GM12873 (cell line): Measurements from ENCODE around the gene RRP1.

ENCODE experiments used
- TF ChIP-seq, protein P1 (sequence below): IDR thresholded peaks from 2 replicates; pipeline ENCODE4 v1.5.1; 2012; ENCODE audit warnings: low read depth, mild to moderate bottlenecking, moderate library complexity, low read length, control low read depth; ENCODE audit not compliant: insufficient read depth; ENCODE audit errors: missing control alignments

Gene RRP1

DNA sequence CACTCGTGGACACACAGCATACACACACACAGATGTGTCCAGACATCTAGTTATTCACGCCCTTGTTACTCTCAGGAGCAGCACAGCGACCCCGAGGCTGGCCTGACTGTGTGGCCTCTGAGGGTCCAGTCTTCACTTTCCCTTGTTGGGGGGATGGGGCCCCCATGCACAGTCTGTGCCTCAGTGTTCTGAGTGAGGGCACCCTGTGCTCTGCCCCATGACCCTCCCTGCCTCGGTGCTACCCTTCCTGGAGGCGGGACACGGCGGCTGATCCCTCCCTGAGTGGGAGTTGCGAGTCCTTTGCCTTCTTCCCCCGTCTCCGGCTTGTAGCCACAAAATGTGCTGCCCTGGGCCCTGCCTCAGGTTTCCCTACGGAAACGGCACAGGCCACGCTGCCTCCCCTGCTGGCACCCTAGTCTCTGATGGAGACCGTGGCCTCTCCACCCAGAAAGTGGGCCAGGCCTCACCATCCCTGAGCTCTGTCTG, 21.8 kb upstream of the RRP1 start:
- TF ChIP-seq, protein P1, sequence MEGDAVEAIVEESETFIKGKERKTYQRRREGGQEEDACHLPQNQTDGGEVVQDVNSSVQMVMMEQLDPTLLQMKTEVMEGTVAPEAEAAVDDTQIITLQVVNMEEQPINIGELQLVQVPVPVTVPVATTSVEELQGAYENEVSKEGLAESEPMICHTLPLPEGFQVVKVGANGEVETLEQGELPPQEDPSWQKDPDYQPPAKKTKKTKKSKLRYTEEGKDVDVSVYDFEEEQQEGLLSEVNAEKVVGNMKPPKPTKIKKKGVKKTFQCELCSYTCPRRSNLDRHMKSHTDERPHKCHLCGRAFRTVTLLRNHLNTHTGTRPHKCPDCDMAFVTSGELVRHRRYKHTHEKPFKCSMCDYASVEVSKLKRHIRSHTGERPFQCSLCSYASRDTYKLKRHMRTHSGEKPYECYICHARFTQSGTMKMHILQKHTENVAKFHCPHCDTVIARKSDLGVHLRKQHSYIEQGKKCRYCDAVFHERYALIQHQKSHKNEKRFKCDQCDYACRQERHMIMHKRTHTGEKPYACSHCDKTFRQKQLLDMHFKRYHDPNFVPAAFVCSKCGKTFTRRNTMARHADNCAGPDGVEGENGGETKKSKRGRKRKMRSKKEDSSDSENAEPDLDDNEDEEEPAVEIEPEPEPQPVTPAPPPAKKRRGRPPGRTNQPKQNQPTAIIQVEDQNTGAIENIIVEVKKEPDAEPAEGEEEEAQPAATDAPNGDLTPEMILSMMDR: no peak

DNA sequence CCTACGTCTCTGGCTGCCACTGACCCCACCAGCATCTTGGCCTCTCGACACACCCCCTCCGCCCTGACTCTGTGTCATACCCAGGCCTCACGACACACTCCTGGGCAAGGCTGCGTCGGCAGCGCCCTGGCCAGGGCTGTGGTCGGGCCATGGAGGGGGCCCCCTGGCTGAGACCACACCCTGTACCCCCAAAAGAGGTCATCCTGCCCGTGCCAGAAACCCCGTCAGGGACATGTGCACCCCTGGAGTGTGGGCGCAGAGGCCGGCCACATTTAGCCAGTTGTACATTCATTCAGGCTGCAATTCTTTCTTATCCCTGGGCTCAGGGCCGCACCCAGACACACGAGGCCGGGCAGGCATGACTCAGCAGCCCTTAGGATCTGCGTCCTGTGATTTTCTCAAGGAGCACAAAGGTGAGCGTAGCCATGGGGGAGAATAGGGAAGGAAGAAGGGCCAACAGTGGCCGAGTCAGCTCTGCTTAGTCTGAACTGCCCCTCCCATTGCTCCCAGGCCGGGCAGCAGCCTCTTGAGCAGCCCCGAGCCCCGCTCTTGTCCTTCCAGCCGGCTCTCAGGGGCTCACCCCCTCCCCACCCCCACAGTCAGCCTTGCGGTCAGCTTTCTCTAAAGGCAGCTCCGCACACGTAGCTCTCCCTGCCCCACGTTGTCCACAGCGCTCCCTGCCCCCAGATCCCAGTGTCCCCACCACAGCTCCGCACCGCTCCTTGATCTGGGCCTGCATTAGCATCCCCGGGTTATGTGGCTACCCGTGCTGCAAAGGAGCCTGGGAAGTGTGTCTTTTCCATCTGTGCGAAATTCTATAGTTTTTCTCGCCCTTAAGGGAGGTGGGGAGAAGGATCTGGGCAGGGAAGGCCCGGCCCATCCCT, 21.2 kb upstream of the RRP1 start:
- TF ChIP-seq, protein P1: no peak

DNA sequence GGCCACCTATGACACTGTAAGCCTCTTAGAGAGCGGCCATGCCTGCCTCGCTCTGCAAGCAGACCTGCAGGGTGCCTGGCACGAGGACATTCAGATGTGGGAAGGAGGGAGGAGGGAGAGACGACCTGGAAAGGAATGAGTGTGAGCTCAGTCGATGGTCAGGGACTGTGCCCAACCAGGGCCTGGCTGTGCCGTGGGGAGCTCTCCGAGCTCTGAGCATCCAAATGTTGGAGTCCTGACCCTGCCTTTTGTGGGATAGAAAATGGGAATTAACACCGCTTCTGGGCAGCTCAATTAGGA, 20.6 kb upstream of the RRP1 start:
- TF ChIP-seq, protein P1: no peak

DNA sequence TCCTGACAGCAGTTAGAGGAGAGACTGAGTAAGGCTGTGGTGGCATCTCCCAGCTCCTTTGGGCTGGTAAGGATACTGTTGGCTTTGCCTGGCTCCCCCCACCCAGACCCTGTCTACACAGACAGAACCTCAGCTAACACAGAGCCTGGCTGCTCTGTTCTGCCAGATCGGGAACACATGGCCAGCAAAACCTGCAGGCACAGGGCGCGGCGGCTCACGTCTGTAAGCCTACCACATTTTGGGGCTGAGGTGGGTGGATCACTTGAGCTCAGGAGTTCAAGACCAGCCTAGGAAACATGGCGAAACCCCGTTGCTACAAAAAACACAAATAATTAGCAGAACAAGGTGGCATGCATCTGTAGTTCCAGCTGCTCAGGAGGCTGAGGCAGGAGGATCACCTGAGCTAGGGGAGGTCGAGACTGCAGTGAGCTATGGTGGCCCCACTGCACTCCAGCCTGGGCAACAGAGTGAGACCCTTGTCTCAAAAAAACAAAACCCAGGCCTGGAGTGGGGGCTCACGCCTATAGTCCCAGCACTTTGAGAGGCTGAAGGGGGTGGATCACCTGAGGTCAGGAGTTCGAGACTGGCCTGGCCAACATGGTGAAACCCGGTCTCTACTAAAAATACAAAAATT, 19.9 kb upstream of the RRP1 start:
- TF ChIP-seq, protein P1: no peak

DNA sequence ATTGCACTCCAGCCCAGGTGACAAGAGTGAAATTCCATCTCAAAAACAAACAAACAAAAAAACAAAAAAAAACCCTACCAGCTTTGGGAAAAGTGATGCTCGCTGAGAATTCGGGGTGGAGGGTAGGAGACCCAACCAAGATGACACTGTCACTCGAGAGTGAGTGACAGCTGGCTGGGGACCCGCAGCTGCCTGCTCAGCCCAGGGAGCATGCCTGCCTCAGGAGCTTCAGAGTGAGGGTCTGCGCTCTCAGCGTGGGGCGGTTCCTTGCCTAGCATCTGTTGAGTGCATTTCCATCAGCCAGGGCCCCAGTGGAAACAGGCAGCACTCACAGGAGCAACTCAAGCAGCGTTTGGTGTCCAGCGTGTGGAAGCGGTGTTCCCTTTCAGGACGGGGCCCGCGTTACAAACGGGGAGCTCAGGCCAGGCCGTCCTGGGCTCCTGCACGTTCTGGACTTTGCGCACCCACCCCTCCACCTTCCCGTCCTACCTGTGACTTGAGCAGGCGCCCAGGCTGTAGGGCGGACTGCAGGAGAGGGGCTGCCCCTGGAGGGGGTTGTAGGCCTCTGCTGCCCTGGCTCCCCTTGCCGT, 19.2 kb upstream of the RRP1 start:
- TF ChIP-seq, protein P1: no peak

DNA sequence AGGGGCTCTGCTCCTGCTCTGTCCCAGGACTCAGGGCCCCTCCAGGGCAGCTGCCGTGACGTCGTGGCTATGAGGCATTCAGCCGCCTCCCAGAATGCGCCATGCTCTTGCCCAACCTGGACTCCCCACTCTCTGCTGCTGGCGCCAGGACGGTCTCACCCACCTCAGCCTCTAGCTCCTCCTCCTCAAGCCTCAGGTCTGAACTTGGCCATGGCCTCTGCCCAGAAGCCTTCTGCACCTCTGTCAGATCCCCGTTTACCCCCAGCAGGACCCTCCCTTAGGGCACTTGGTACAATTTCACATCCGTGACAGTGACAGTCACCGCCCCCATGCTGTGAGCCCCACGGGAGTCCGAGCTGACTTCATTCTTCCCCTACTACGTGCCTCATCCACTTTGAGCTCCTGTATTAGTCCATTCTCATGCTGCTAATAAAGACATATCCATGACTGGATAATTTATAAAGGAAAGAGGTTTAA, 18.1 kb upstream of the RRP1 start:
- TF ChIP-seq, protein P1: no peak
